Measurements from ENCODE around the gene ROCK2.
"Not testable (repeated sequence)": the region's sequence is repeated elsewhere in the genome, so short reads cannot be mapped to it uniquely, and the experiment has no call there.

ROCK2 gene

DNA sequence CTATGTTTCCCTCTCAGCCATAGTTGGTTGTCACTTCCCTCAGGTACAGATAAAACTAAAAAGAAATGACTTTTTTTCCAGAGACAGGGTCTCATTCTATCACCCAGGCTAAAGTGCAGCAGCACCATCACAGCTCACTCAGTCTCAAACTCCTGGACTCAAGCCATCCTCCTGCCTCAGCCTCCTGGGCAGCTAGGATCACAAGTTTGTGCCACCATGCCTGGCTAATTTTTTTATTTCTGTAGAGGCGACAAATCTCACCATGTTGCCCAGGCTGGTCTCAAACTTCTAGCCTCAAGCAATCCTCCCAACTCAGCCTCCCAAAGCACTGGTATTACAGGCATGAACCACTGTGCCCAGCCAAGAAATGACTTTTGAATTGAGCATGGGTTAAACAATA lies 8.2 kb downstream of the ROCK2 start:
- TF ChIP-seq, protein P1, sequence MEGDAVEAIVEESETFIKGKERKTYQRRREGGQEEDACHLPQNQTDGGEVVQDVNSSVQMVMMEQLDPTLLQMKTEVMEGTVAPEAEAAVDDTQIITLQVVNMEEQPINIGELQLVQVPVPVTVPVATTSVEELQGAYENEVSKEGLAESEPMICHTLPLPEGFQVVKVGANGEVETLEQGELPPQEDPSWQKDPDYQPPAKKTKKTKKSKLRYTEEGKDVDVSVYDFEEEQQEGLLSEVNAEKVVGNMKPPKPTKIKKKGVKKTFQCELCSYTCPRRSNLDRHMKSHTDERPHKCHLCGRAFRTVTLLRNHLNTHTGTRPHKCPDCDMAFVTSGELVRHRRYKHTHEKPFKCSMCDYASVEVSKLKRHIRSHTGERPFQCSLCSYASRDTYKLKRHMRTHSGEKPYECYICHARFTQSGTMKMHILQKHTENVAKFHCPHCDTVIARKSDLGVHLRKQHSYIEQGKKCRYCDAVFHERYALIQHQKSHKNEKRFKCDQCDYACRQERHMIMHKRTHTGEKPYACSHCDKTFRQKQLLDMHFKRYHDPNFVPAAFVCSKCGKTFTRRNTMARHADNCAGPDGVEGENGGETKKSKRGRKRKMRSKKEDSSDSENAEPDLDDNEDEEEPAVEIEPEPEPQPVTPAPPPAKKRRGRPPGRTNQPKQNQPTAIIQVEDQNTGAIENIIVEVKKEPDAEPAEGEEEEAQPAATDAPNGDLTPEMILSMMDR (IDR thresholded peaks at IDR 0.05; ENCODE audit: control insufficient read depth, insufficient read depth, low read depth, low read length, missing control alignments), result no peak
- no peak for DNase-seq (ENCODE audit: low read depth)
- no peak overlapping the region for H3K4me3 ChIP-seq (ENCODE audit: control insufficient read depth, low read depth, low read length)

DNA sequence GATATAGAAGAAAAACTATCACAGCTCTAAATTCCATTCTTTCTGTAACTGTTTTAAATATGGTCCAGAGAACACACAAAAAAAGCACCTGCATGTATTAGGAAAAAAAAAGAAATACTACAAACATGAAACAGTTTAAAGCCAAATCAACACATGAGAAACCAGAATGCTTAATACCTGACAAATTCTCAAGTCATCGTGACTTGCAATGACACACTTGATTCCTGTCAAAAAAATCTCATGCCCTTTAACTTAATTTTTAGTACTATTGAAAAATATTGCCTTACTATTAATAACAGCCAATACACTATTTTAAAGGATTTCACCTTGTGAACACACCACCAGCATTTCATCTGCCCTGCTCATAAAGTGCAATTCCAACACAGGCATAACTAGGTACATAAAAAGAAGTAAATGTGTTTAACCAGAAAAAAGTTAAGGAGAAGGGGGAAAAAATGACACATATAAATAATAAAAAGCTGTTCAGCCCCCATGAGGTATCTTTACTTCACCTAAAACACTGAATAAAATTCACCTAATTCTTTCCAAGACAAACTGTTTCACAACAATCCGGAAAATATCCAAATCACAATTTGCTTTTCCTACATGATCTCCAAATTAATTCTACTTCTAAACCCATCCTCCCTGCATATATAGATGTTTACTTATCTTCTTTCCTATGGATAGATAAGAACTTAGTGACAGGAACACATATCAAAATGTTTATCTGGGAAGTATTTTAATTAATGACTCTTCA lies 10.8 kb downstream of the ROCK2 start:
- TF ChIP-seq, protein P1 (IDR thresholded peaks at IDR 0.05; ENCODE audit: control insufficient read depth, insufficient read depth, low read depth, low read length, missing control alignments), result no peak
- H3K4me3 ChIP-seq (ENCODE audit: control insufficient read depth, low read depth, low read length), result no peak overlapping the region
- no peak for DNase-seq (ENCODE audit: low read depth)

DNA sequence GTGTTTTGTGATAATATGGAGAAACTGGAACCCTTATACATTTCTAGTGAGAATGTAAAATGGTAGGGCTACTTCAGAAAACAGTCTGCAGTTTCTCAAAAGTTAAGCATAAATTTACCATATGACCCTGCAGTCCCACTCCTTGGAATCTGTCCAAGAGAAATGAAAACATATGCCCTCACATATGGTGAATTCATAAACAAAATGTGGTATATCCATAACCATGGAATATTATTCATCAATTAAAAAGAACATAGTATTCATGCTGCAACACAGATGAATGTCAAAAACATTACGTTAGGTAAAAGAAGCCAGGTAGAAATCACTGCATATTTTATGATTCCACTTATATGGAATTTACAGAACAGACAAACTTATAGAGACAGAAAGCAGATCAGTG lies 11.8 kb downstream of the ROCK2 start:
- TF ChIP-seq, protein P1 (IDR thresholded peaks at IDR 0.05; ENCODE audit: control insufficient read depth, insufficient read depth, low read depth, low read length, missing control alignments), result no peak
- DNase-seq (ENCODE audit: low read depth), result no peak
- H3K4me3 ChIP-seq (ENCODE audit: control insufficient read depth, low read depth, low read length), result no peak overlapping the region

DNA sequence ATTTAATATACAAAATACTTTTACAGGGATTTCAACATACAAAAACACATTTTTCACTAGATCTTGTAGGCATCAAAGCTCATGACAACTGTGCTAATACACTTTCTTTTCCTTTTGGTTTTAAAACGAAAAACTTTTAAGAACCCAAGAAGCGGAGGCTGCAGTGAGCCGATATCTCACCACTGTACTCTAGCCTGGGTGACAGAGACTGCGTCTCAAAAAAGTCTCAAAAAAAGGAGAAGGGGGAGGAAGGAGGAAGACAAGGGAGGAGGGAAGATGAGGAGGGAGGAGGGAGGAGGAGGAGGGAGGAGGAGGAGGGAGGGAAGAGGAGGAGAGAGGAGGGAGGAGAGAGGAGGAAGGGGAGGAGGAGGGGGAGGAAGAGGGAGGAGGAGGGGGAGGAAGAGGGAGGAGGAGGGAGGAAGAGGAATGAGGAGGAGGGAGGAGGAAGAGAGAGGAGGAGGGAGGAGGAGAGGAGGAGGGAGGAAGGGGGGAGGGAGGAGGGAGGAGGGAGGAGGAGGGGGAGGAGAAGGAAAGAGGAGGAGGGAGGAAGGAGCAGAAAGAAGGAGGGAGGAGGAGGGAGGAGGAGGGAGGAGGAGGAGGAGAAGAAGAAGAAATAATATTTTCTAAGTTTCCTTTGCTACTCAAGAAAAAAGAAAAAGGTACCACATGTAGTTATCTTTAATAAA lies 13.8 kb downstream of the ROCK2 start:
- no peak for DNase-seq (ENCODE audit: low read depth)
- H3K4me3 ChIP-seq (ENCODE audit: control insufficient read depth, low read depth, low read length), result peak overlapping the region; percentile 24
- TF ChIP-seq, protein P1 (IDR thresholded peaks at IDR 0.05; ENCODE audit: control insufficient read depth, insufficient read depth, low read depth, low read length, missing control alignments), result no peak

DNA sequence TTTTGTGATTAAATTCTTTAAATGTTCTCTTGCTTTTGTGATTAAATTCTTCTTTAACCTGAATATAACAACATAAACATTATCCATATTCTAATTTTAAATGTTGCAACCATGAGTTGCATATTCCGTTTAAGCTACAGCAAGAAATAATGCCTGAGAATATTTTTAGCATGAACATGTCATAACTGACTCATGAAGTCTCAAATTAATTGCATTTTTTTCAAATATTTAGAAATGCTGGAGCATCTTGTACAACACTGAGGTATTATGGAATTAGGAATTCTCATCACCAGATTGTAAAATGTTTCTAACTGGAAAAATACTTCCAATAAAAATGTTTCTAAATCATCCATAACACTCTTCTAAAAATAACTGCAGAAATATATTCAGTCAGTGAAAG lies 14.7 kb downstream of the ROCK2 start:
- H3K4me3 ChIP-seq (ENCODE audit: control insufficient read depth, low read depth, low read length), result no peak overlapping the region
- TF ChIP-seq, protein P1 (IDR thresholded peaks at IDR 0.05; ENCODE audit: control insufficient read depth, insufficient read depth, low read depth, low read length, missing control alignments), result no peak
- peak; percentile 40 for DNase-seq (ENCODE audit: low read depth)

DNA sequence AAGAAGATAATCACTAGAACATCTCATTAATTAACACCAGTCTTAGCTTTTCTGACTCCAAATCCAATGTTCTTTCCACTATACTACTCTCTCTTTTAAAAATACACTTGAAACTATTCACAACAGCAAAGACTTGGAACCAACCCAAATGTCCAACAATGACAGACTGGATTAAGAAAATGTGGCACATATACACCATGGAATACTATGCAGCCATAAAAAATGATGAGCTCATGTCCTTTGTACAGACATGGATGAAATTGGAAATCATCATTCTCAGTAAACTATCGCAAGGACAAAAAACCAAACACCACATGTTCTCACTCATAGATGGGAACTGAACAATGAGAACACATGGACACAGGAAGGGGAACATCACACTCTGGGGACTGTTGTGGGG lies 15.9 kb downstream of the ROCK2 start:
- not testable (repeated sequence) for DNase-seq (ENCODE audit: low read depth); H3K4me3 ChIP-seq (ENCODE audit: control insufficient read depth, low read depth, low read length)

DNA sequence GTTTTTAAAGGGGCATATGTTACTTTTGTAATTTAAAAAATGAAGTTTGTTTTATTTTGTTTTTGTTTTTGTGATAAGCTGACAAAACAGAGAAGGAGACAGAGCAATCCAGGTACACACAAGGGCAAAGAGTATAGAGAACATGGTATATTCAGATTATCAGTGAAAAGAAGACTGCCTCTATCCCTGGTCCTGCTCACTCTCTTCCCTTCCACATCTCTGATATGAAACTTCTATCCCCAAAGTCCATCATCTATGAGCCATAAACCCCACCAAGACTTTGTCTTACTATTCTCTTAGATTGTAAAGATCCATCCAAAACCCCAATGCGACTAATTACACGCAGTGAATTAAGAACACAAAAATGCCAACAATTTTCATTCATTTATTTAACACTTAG lies 16.6 kb downstream of the ROCK2 start:
- TF ChIP-seq, protein P1 (IDR thresholded peaks at IDR 0.05; ENCODE audit: control insufficient read depth, insufficient read depth, low read depth, low read length, missing control alignments), result no peak

More for the DNA sequence above, 16.6 kb downstream of the ROCK2 start:
- DNase-seq (ENCODE audit: low read depth), result no peak
- H3K4me3 ChIP-seq (ENCODE audit: control insufficient read depth, low read depth, low read length), result no peak overlapping the region
